Measurements from ENCODE around the gene ATPAF1.
"Not testable (repeated sequence)": the region's sequence is repeated elsewhere in the genome, so short reads cannot be mapped to it uniquely, and the experiment has no call there.

The ATPAF1 gene

GRCh38 chr1:46654012-46654411 is 14.2 kb downstream of the ATPAF1 start:
- no peaks in the 10 kb centered on the region for H3K79me2 ChIP-seq (ENCODE audit: low read length)
- no peaks in the 10 kb centered on the region for H3K27me3 ChIP-seq (ENCODE audit: low read depth, low read length)
- H4K20me1 ChIP-seq (ENCODE audit: insufficient read depth, low read length), result no peaks in the 10 kb centered on the region
- H3K9me3 ChIP-seq (ENCODE audit: insufficient read depth, low read length), result no peaks in the 10 kb centered on the region
- no peak overlapping the region for H3K27ac ChIP-seq (ENCODE audit: low read length)
- H3K4me2 ChIP-seq (ENCODE audit: low read length), result no peak overlapping the region
- TF ChIP-seq EZH2phosphoT487 (IDR thresholded peaks at IDR 0.05; ENCODE audit: low read depth) (no peak), CTCF (IDR thresholded peaks at IDR 0.05; ENCODE audit: low read depth, low read length) (no peak)
- H3K4me1 ChIP-seq (ENCODE audit: low read length), result no peaks in the 10 kb centered on the region
- no peak overlapping the region for H3K4me3 ChIP-seq (ENCODE audit: low read length)
- H2AFZ ChIP-seq (ENCODE audit: low read depth, low read length), result no peak overlapping the region
- H3K36me3 ChIP-seq (replicated peaks; ENCODE audit: low read depth, low read length), result peaks cover 19% of the 10 kb centered on the region
- no peak overlapping the region for H3K9ac ChIP-seq (ENCODE audit: low read length)

DNA sequence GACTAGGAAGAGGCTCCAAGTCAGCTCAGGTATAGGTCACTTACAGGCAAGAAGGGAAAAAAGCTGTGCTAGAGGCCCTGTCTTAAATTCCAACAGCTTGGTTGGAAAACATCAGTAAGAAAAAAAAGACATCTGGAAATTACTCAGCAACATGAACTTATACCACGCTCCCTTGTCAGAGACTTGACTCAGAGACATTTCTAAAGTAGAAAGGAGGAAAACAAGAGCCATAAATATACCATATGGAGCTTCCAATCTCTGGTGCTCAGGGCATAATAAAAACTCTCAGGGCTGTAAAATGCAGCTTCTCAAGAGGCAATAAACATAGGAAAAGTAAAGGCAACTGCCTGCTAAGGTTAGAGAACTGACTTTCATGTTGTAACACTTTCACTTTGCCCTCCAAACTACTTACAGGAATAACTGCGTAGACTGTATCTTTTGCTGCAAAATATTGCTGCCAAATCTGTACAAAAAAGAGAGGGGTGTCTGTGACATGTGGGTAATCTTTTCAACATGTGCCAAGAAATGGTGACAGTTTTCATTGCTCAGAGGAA is 14.7 kb downstream of the ATPAF1 start:
- TF ChIP-seq CTCF (IDR thresholded peaks at IDR 0.05; ENCODE audit: low read depth, low read length) (no peak), EZH2phosphoT487 (IDR thresholded peaks at IDR 0.05; ENCODE audit: low read depth) (no peak)
- H3K79me2 ChIP-seq (ENCODE audit: low read length), result no peaks in the 10 kb centered on the region
- H3K9ac ChIP-seq (ENCODE audit: low read length), result no peak overlapping the region
- no peaks in the 10 kb centered on the region for H3K4me1 ChIP-seq (ENCODE audit: low read length)
- no peak overlapping the region for H2AFZ ChIP-seq (ENCODE audit: low read depth, low read length)
- no peak overlapping the region for H3K4me3 ChIP-seq (ENCODE audit: low read length)
- H3K4me2 ChIP-seq (ENCODE audit: low read length), result no peak overlapping the region
- no peak overlapping the region for H3K27ac ChIP-seq (ENCODE audit: low read length)
- no peaks in the 10 kb centered on the region for H3K27me3 ChIP-seq (ENCODE audit: low read depth, low read length)
- H3K36me3 ChIP-seq (replicated peaks; ENCODE audit: low read depth, low read length), result peaks cover 19% of the 10 kb centered on the region
- no peaks in the 10 kb centered on the region for H4K20me1 ChIP-seq (ENCODE audit: insufficient read depth, low read length)
- no peaks in the 10 kb centered on the region for H3K9me3 ChIP-seq (ENCODE audit: insufficient read depth, low read length)

DNA sequence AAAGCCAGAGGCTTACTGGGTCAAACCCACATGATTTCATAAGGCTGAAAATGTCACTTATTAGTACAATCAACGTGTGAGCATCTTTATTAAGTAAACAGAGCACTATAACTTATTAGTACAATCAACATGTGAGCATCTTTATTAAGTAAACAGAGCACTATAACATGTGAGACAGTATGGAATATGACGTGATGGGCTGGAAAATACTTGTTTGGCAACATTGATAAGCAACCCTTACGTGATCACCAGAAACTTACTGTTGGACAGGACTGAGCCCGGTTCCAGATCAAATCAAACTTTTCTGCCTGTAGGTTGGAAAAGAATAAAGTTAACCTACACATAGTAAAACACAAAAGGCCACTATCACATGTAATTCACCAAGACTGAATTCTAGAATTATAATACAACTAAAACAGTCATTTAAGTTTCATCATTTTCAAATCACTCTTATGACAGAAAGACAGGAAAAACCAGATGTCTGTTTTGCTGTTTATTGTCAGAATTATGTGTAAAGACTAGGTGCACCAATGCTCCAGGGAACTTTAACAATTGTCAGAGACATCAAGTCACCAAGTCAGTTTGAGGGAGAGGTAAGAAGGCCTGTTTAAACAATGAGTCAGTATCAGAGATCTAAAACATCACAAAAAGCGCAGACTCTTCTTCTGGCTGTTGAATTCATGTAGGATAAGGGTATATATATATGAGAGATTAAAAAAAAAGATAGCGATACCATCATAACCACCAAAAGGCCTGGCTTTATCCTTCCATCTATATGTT is 15.7 kb downstream of the ATPAF1 start:
- Histone ChIP-seq H2AFZ (ENCODE audit: low read depth, low read length) (no peak overlapping the region), H3K36me3 (replicated peaks; ENCODE audit: low read depth, low read length) (peaks cover 22% of the 10 kb centered on the region), H3K4me2 (ENCODE audit: low read length) (no peak overlapping the region), H3K9ac (ENCODE audit: low read length) (no peak overlapping the region), H4K20me1 (ENCODE audit: insufficient read depth, low read length) (no peaks in the 10 kb centered on the region), H3K4me1 (ENCODE audit: low read length) (no peaks in the 10 kb centered on the region), H3K9me3 (ENCODE audit: insufficient read depth, low read length) (no peaks in the 10 kb centered on the region), H3K79me2 (ENCODE audit: low read length) (no peaks in the 10 kb centered on the region), H3K27ac (ENCODE audit: low read length) (no peak overlapping the region), H3K27me3 (ENCODE audit: low read depth, low read length) (no peaks in the 10 kb centered on the region), H3K4me3 (ENCODE audit: low read length) (no peak overlapping the region)
- TF ChIP-seq EZH2phosphoT487 (IDR thresholded peaks at IDR 0.05; ENCODE audit: low read depth) (no peak), CTCF (IDR thresholded peaks at IDR 0.05; ENCODE audit: low read depth, low read length) (no peak)

- H4K20me1 ChIP-seq (ENCODE audit: insufficient read depth, low read length); H3K79me2 ChIP-seq (ENCODE audit: low read length); H3K27me3 ChIP-seq (ENCODE audit: low read depth, low read length); H2AFZ ChIP-seq (ENCODE audit: low read depth, low read length); H3K27ac ChIP-seq (ENCODE audit: low read length); H3K4me3 ChIP-seq (ENCODE audit: low read length); H3K4me1 ChIP-seq (ENCODE audit: low read length); H3K4me2 ChIP-seq (ENCODE audit: low read length); H3K9ac ChIP-seq (ENCODE audit: low read length); H3K9me3 ChIP-seq (ENCODE audit: insufficient read depth, low read length): not testable (repeated sequence)
- H3K36me3 ChIP-seq (replicated peaks; ENCODE audit: low read depth, low read length), result peaks cover 25% of the 10 kb centered on the region
These were observed 17.0 kb downstream of the ATPAF1 start for GRCh38 chr1:46651152-46651551.
